HG03066 (cell line): ENCODE results near the gene DCN.

Source experiments
- ATAC-seq: cut with Tn5 transposase; IDR thresholded peaks from one replicate; pipeline ENCODE4 v1.9.1; 2021; ENCODE audit warnings: low read depth; ENCODE audit not compliant: unreplicated experiment

Gene DCN

DNA sequence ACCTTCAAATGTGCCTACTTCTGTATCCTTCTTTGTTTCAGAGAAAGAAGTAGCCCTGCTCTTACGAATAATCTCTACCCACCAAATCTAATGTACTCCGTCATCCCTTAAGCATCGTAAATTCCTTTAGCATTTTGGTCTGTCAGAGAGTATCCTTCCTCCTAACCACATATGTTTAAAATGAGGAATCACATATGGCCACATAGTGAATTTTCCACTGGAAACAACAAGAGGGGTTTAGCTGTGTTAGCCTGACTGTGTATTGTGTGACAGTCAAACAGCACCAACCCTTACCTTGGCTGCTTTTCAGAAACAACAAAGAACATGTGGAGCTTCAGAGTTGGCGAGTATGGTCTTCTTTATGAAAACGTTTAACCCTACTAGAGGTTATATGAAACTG is 76.8 kb downstream of the DCN start:
- ATAC-seq = no peak

DNA sequence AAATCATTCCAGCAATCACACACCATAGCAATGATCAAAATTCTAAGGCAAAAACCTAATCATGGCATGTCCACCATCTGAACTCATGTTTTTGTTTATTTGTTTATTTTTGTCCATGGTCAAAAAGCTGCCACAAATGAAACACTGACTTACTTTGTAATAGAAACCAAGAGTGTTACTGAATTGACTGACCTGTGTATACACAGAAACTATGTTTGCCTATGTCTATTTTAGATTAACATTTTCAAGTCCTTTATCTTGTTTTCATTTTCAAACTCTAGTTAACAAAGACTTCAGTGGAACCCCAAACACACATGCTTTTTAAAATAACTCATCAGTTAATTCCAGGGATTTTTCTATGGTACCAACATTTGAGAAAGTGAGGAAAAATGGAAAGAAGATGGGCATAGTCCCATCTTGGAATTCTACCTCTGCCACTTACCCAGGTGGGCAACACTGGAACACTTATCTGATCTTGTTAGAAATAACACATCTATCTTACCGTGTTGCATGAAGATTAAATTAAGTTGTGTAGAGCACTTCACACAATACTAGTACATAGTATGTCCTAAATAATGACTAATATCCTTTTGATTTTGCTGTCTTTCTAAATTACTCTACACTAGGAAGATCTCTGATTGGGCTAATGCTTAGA is 77.7 kb downstream of the DCN start:
- peak; percentile 57 for ATAC-seq

DNA sequence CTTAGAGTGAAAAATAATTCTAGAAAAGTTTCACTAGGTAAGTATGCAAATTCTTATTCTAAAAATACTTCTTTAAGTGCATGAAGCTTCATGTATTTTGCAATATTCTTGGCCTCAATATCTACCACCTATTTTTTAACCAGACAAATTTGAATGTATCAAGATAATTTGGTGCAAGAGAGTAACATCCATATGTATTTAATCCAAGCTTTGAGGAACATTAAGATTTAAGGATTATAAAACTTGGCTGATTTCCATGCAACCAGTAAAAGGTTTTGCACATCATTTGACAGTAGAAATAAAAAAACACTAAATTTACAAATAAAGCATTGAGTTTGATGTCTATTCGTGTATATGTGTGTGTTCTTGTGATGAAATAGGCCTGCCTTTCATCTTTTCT is 79.0 kb downstream of the DCN start:
- no peak for ATAC-seq

DNA sequence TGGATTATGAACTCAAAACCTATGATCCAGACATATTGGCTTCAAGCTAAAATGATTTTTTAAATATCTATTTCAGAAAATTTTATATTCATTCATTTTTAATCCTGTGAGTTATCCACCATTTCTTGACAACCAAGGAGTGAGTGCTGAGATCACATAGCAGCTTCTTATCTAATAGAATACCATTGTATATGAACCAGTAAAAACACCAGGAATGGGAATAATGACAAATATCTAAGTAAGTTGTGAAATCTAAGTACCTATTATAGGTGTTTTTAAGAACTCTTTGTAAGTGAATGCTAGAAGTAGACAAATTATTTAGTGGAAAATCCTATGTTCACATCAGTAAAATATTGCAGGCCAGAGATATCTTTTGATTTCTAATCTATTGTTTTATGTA is 79.5 kb downstream of the DCN start:
- ATAC-seq = no peak

DNA sequence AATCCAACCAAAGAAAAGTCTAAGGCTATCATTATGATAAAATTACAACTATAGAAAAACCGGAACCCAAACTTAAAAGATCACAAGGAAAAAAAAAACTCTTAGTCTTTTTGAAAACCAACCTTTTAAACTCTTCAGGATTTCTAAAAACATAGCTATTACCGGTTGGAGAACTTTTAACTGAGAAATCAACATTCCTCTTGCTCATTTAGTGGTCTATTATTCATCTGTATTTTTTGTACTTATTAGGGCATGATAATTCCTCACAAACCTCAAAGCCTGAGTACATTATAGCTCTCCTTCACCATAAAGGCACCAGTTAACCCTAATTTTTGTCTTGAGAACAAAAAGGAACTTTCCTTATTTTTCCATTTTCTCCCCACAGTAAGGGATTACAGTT is 81.7 kb downstream of the DCN start:
- ATAC-seq = no peak

DNA sequence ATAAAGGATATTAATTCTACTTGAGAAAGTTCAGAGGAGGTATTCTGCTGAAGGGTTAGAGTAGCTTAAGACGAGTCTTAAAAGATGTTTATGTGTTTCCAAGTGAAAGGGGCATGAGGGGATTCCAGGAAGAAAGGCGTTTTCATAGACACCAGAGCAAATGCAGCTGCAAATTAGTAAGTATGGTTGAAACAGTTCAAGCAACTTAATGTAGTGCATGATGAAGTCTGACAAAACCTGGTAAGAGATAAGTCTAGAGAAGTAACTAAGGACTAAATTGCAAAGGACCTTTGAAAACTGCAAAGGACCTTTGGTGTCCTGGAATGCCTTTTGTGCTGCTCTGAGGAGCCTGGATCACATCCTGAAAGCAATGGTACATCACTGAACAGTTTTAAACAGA is 82.8 kb downstream of the DCN start:
- no peak for ATAC-seq

DNA sequence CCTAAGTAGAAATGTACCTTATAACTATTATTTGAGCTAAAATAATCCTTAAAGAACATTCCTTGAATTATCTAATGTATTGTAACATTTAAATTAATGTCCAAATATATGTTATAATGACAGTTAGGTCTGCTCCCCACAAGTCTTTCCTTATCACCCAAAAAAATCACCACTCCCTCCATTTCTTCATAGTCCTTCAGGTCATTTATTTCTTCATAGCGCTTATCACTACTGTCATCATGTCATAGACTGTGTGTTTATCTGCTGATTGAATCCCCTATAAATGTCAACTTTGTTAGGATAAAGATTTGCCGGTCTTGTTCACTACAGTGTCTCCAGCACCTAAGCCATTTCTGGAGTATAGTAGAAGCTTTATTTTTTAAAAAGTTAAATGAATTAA is 83.3 kb downstream of the DCN start:
- ATAC-seq = no peak

DNA sequence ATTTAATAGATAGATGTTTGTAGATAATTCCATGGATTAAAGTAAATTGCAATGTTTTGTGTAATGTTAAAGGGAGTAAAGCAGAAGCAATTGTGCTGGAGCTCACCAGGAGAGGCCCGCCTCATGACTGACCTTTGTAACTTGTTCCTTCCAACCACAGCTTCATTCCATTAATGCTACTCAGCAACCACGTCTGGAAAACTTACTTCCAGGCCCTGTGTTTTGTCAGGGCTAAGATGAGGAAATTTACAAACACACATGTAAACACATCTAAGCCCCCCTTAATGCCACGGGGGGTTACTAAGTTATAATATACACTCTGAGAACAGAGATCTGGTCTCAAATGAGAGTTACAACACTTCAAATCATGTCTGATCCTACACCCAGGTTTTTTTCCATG is 83.7 kb downstream of the DCN start:
- ATAC-seq = no peak

DNA sequence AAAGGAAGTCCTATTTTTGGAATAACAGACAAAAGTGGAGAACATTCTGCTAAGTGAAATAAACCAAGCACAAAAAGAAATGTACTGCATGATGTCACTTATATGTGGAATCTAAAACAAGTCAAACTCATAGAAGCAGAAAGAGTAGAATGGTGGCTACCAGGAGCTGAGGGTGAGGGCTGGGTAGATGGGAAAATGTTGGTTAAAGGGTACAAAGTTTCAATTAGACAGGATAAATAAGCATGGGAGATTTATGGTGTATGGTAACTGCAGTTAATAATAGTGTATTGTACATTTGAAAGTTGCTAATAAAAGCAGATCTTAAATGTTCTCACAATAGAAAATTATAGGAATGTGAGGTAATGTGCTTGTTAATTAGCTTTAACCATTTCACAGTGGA is 84.2 kb downstream of the DCN start:
- ATAC-seq = no peak

DNA sequence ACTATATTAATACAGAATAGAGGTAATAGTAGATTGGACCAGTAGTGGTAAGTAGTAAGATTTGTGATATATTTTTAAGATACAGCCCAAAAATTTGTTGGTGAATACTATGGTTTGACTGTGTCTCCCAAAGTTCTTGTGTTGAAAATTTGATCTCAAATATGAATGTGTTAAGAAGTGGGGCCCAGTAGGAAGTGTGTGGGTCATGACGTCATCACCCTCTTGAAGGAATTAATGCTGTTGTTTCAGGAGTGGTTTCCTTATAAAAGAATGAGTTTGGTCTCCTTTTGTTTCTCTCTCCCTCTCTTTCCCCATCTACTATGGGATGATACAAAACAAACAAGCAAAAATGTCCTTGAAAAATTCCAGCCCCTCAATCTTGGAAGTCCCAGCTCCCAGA is 87.7 kb downstream of the DCN start:
- ATAC-seq = no peak

DNA sequence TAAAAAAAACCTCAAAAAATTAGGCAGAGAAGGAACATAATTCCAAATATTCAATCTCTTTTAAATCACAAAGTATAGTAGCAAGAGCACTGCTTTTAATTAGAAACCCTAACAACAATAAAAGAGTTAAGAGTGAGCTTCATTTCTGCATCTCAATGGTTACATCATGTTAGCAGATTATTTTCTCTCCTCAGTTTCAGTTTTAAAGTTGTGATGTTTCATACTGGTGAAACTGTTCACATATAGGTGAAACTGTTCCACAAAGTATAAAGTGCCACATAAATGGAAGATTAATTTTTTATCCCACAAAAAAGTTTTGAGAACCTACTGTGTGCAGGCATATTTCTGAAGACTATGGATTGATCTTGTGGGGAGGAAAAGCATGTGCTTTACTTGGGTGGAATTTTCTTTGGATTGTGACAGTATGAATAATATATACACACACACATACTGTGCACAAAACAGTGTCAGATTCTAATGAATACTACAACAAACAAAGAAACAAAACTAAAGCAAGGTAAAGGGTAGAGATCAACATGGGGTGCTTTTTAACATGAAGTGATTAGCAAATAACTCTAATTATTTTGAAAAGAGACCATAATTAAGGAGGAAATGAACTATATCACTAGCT is 88.5 kb downstream of the DCN start:
- no peak for ATAC-seq

DNA sequence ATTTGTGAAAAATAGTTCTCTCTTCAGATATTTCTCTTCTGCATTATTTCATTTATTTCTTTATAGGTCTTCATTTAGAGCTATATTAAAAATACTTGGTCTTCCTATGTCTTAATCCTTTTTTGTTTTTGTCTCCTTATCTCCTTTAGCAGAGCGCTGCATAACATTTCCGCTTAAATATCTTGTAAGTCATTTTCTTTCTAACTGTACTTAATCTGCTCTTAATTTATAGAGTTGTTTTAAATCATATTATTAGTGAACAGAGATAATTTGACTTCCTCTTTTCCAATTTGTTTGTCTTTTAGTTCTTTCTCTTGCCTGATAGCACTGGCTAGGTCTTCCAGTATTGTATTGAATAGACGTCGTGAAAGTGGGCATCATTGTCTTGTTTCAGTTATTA is 89.3 kb downstream of the DCN start:
- no peak for ATAC-seq

DNA sequence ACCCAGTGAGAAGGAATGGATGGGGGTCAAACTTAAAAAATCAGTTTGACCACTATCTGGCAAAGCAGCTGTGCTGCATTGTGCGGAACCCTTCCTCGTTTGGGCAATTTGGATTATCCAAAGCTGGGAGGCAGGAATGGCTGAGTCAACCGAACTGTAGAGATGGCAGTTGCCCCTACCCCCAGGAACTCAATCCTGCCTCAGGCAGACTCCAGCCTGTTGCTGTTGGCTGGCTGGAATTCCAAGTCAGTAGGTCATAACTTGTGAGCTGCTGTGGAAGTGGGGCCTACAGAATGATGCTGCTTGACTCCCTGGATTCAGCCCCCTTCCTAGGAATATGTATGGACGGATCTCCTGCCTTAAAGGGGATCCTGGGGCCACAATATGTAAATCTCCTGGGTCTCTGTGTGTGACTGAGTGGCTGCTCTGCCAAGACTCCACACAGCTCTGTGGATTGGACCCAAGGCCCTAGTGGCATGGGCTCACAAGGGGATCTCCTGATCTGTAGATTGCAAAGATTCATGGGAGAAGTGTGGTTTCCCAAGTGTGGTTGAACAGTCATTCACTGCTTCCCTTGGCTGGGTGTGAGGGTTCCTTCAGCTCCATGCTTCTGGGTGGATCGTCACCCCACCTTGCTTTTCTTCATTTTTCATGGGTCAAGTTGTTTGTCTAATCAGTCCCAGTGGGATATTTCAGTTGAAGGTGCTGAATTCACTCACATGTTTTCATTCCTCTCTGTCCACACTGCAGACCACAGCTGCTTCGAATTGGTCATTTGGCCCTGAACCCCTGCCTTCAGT is 90.5 kb downstream of the DCN start:
- ATAC-seq = no peak
